ENCODE data around the gene MTX2. TPM values are rescaled to one million over a fixed set of nuclear protein-coding genes. Genes with fewer than 3 reads are reported as not detected.

Gene MTX2
- total and polyA plus RNA-seq, 2 donors = 32.2 to 57.7 TPM

GRCh38 chr2:176378323-176378722, 109.1 kb downstream of the MTX2 start:
- peaks cover 0 to 5% of the 10 kb centered on the region in 2 donors for H3K9me3 ChIP-seq (ENCODE audit: control insufficient read depth in 2 of 2, insufficient read depth in 1 of 2, low read length in 1 of 2)
- no peaks in the 10 kb centered on the region for H3K4me1 ChIP-seq (ENCODE audit: control insufficient read depth in 2 of 2, insufficient read depth in 2 of 2, low read length in 2 of 2)
- no peak overlapping the region for H3K27ac ChIP-seq (ENCODE audit: low read depth in 1 of 2, low read length in 1 of 2)
- no peak overlapping the region for H3K4me3 ChIP-seq (ENCODE audit: low read length in 2 of 2)
- no peaks in the 10 kb centered on the region for H3K36me3 ChIP-seq (ENCODE audit: control insufficient read depth in 2 of 2, insufficient read depth in 2 of 2, low read length in 1 of 2)
- WGBS = 96% methylated on average over 1 of the region's 1 CpG
- no peak for DNase-seq (ENCODE audit: low read depth in 6 of 9, low spot score in 9 of 9)
- H3K27me3 ChIP-seq (ENCODE audit: control insufficient read depth in 2 of 2, insufficient read depth in 1 of 2, low read length in 1 of 2) = no peaks in the 10 kb centered on the region

GRCh38 chr2:176380341-176380740, 111.1 kb downstream of the MTX2 start:
- H3K27me3 ChIP-seq (ENCODE audit: control insufficient read depth in 2 of 2, insufficient read depth in 1 of 2, low read length in 1 of 2) = no peaks in the 10 kb centered on the region
- DNase-seq (ENCODE audit: low read depth in 6 of 9, low spot score in 9 of 9) = no peak

GRCh38 chr2:176383100-176383499, 113.9 kb downstream of the MTX2 start:
- no peak overlapping the region for H3K4me3 ChIP-seq (ENCODE audit: low read length in 2 of 2)
- H3K4me1 ChIP-seq (ENCODE audit: control insufficient read depth in 2 of 2, insufficient read depth in 2 of 2, low read length in 2 of 2) = no peaks in the 10 kb centered on the region
- no peaks in the 10 kb centered on the region for H3K36me3 ChIP-seq (ENCODE audit: control insufficient read depth in 2 of 2, insufficient read depth in 2 of 2, low read length in 1 of 2)
- H3K27me3 ChIP-seq (ENCODE audit: control insufficient read depth in 2 of 2, insufficient read depth in 1 of 2, low read length in 1 of 2) = no peaks in the 10 kb centered on the region
- H3K9me3 ChIP-seq (ENCODE audit: control insufficient read depth in 2 of 2, insufficient read depth in 1 of 2, low read length in 1 of 2) = peaks cover 0 to under 1% of the 10 kb centered on the region in 2 donors
- no peak overlapping the region for H3K27ac ChIP-seq (ENCODE audit: low read depth in 1 of 2, low read length in 1 of 2)
- DNase-seq (ENCODE audit: low read depth in 6 of 9, low spot score in 9 of 9) = no peak

More at GRCh38 chr2:176380341-176380740, 111.1 kb downstream of the MTX2 start:
- no peak overlapping the region for H3K4me3 ChIP-seq (ENCODE audit: low read length in 2 of 2)
- H3K36me3 ChIP-seq (ENCODE audit: control insufficient read depth in 2 of 2, insufficient read depth in 2 of 2, low read length in 1 of 2) = no peaks in the 10 kb centered on the region
- no peaks in the 10 kb centered on the region for H3K4me1 ChIP-seq (ENCODE audit: control insufficient read depth in 2 of 2, insufficient read depth in 2 of 2, low read length in 2 of 2)
- peaks cover 0 to 5% of the 10 kb centered on the region in 2 donors for H3K9me3 ChIP-seq (ENCODE audit: control insufficient read depth in 2 of 2, insufficient read depth in 1 of 2, low read length in 1 of 2)
- H3K27ac ChIP-seq (ENCODE audit: low read depth in 1 of 2, low read length in 1 of 2) = no peak overlapping the region
- WGBS = 99% methylated on average over 1 of the region's 1 CpG

GRCh38 chr2:176383836-176384442, 114.7 kb downstream of the MTX2 start:
- WGBS = 77% methylated on average over 3 of the region's 3 CpGs
- Histone ChIP-seq H3K4me1 (ENCODE audit: control insufficient read depth in 2 of 2, insufficient read depth in 2 of 2, low read length in 2 of 2) (no peaks in the 10 kb centered on the region), H3K27ac (ENCODE audit: low read depth in 1 of 2, low read length in 1 of 2) (no peak overlapping the region), H3K36me3 (ENCODE audit: control insufficient read depth in 2 of 2, insufficient read depth in 2 of 2, low read length in 1 of 2) (no peaks in the 10 kb centered on the region), H3K27me3 (ENCODE audit: control insufficient read depth in 2 of 2, insufficient read depth in 1 of 2, low read length in 1 of 2) (no peaks in the 10 kb centered on the region), H3K4me3 (ENCODE audit: low read length in 2 of 2) (no peak overlapping the region), H3K9me3 (ENCODE audit: control insufficient read depth in 2 of 2, insufficient read depth in 1 of 2, low read length in 1 of 2) (no peaks in the 10 kb centered on the region)
- DNase-seq (ENCODE audit: low read depth in 6 of 9, low spot score in 9 of 9) = no peak

- H3K27me3 ChIP-seq (ENCODE audit: control insufficient read depth in 2 of 2, insufficient read depth in 1 of 2, low read length in 1 of 2) = no peaks in the 10 kb centered on the region
- H3K9me3 ChIP-seq (ENCODE audit: control insufficient read depth in 2 of 2, insufficient read depth in 1 of 2, low read length in 1 of 2) = no peaks in the 10 kb centered on the region
- no peak overlapping the region for H3K27ac ChIP-seq (ENCODE audit: low read depth in 1 of 2, low read length in 1 of 2)
- H3K36me3 ChIP-seq (ENCODE audit: control insufficient read depth in 2 of 2, insufficient read depth in 2 of 2, low read length in 1 of 2) = no peaks in the 10 kb centered on the region
- no peak for DNase-seq (ENCODE audit: low read depth in 6 of 9, low spot score in 9 of 9)
- H3K4me1 ChIP-seq (ENCODE audit: control insufficient read depth in 2 of 2, insufficient read depth in 2 of 2, low read length in 2 of 2) = no peaks in the 10 kb centered on the region
- no peak overlapping the region for H3K4me3 ChIP-seq (ENCODE audit: low read length in 2 of 2)
- 98% methylated on average over 2 of the region's 2 CpGs for WGBS
Measured at GRCh38 chr2:176385219-176385759, 116.0 kb downstream of the MTX2 start.

- no peak overlapping the region for H3K4me3 ChIP-seq (ENCODE audit: low read length in 2 of 2)
- 49% methylated on average over 2 of the region's 2 CpGs for WGBS
Measured at GRCh38 chr2:176385838-176386237, 116.6 kb downstream of the MTX2 start.

More at GRCh38 chr2:176385838-176386237, 116.6 kb downstream of the MTX2 start:
- Histone ChIP-seq H3K9me3 (ENCODE audit: control insufficient read depth in 2 of 2, insufficient read depth in 1 of 2, low read length in 1 of 2) (no peaks in the 10 kb centered on the region), H3K4me1 (ENCODE audit: control insufficient read depth in 2 of 2, insufficient read depth in 2 of 2, low read length in 2 of 2) (no peaks in the 10 kb centered on the region), H3K27ac (ENCODE audit: low read depth in 1 of 2, low read length in 1 of 2) (no peak overlapping the region), H3K36me3 (ENCODE audit: control insufficient read depth in 2 of 2, insufficient read depth in 2 of 2, low read length in 1 of 2) (no peaks in the 10 kb centered on the region), H3K27me3 (ENCODE audit: control insufficient read depth in 2 of 2, insufficient read depth in 1 of 2, low read length in 1 of 2) (no peaks in the 10 kb centered on the region)
- no peak for DNase-seq (ENCODE audit: low read depth in 6 of 9, low spot score in 9 of 9)

Other genes with a start within 250 kb of the MTX2 start
- not detected for gene EVX2, start 185.5 kb upstream of the MTX2 start, total RNA-seq
- not detected for gene EVX2, start 185.5 kb upstream of the MTX2 start, polyA plus RNA-seq
- not detected for gene HOXD13, start 176.7 kb upstream of the MTX2 start, total RNA-seq
- 0.11 TPM for gene HOXD13, start 176.7 kb upstream of the MTX2 start, polyA plus RNA-seq
- not detected for gene HOXD12, start 169.6 kb upstream of the MTX2 start, total RNA-seq
- gene HOXD12, start 169.6 kb upstream of the MTX2 start, polyA plus RNA-seq = not detected
- gene HOXD11, start 162.2 kb upstream of the MTX2 start, total RNA-seq = not detected
- 0.09 TPM for gene HOXD11, start 162.2 kb upstream of the MTX2 start, polyA plus RNA-seq
- not detected for gene HOXD10, start 152.7 kb upstream of the MTX2 start, total RNA-seq
- gene HOXD10, start 152.7 kb upstream of the MTX2 start, polyA plus RNA-seq = 0.09 TPM
- 0.14 TPM for gene HOXD9, start 146.7 kb upstream of the MTX2 start, total RNA-seq
- 1.8 TPM for gene HOXD9, start 146.7 kb upstream of the MTX2 start, polyA plus RNA-seq
- gene HOXD8, start 139.7 kb upstream of the MTX2 start, total RNA-seq = 1.5 TPM
- 3.4 TPM for gene HOXD8, start 139.7 kb upstream of the MTX2 start, polyA plus RNA-seq
- gene HOXD4, start 117.9 kb upstream of the MTX2 start, total RNA-seq = 0.09 TPM
- 1.0 TPM for gene HOXD4, start 117.9 kb upstream of the MTX2 start, polyA plus RNA-seq
- gene HOXD3, start 112.1 kb upstream of the MTX2 start, total RNA-seq = 0.28 TPM
- gene HOXD3, start 112.1 kb upstream of the MTX2 start, polyA plus RNA-seq = 0.82 TPM
- 0.09 TPM for gene HOXD1, start 80.8 kb upstream of the MTX2 start, total RNA-seq
- 0.52 TPM for gene HOXD1, start 80.8 kb upstream of the MTX2 start, polyA plus RNA-seq

All from thymus (tissue), 11 donors.